ENCODE data around the gene CCBE1. TPM values are rescaled to one million over a fixed set of nuclear protein-coding genes. Genes with fewer than 3 reads are reported as not detected.

CCBE1 gene
- not detected for polyA plus RNA-seq (2012; ENCODE audit: insufficient read length, low read depth)

- no peak for TF ChIP-seq TAF1 (IDR thresholded peaks at IDR 0.05; ENCODE audit: borderline replicate concordance, insufficient read depth, low read length)
- no peak for TF ChIP-seq REST (IDR thresholded peaks at IDR 0.05; ENCODE audit: insufficient read depth in 1 of 2, low read depth in 2 of 2, low read length in 2 of 2)
- no peak for TF ChIP-seq SIN3A (IDR thresholded peaks at IDR 0.05; ENCODE audit: borderline replicate concordance, insufficient read depth, low read length)
- no peak for TF ChIP-seq FOXP2 (optimal IDR thresholded peaks at IDR 0.05; ENCODE audit: borderline replicate concordance, extremely low read depth, extremely low read length, insufficient read depth)
- no peak for TF ChIP-seq POLR2AphosphoS5 (IDR thresholded peaks at IDR 0.05; ENCODE audit: low read depth, low read length)
These were observed at the start of gene CCBE1 for GRCh38 chr18:59697236-59697932. CCBE1 (minus strand) TSS chr18:59697423.

GRCh38 chr18:59744271-59744721 is 47.1 kb upstream of the CCBE1 start:
- TF ChIP-seq REST (IDR thresholded peaks at IDR 0.05; ENCODE audit: insufficient read depth in 1 of 2, low read depth in 2 of 2, low read length in 2 of 2) = no peak
- no peak for TF ChIP-seq TAF1 (IDR thresholded peaks at IDR 0.05; ENCODE audit: borderline replicate concordance, insufficient read depth, low read length)
- no peak for TF ChIP-seq SIN3A (IDR thresholded peaks at IDR 0.05; ENCODE audit: borderline replicate concordance, insufficient read depth, low read length)
- TF ChIP-seq FOXP2 (optimal IDR thresholded peaks at IDR 0.05; ENCODE audit: borderline replicate concordance, extremely low read depth, extremely low read length, insufficient read depth) = no peak
- no peak for TF ChIP-seq POLR2AphosphoS5 (IDR thresholded peaks at IDR 0.05; ENCODE audit: low read depth, low read length)

GRCh38 chr18:59743566-59743965 is 46.3 kb upstream of the CCBE1 start:
- TF ChIP-seq POLR2AphosphoS5 (IDR thresholded peaks at IDR 0.05; ENCODE audit: low read depth, low read length) = no peak
- no peak for TF ChIP-seq FOXP2 (optimal IDR thresholded peaks at IDR 0.05; ENCODE audit: borderline replicate concordance, extremely low read depth, extremely low read length, insufficient read depth)
- TF ChIP-seq TAF1 (IDR thresholded peaks at IDR 0.05; ENCODE audit: borderline replicate concordance, insufficient read depth, low read length) = no peak

- TF ChIP-seq POLR2AphosphoS5 (IDR thresholded peaks at IDR 0.05; ENCODE audit: low read depth, low read length) = no peak
- no peak for TF ChIP-seq SIN3A (IDR thresholded peaks at IDR 0.05; ENCODE audit: borderline replicate concordance, insufficient read depth, low read length)
- TF ChIP-seq FOXP2 (optimal IDR thresholded peaks at IDR 0.05; ENCODE audit: borderline replicate concordance, extremely low read depth, extremely low read length, insufficient read depth) = no peak
- no peak for TF ChIP-seq REST (IDR thresholded peaks at IDR 0.05; ENCODE audit: insufficient read depth in 1 of 2, low read depth in 2 of 2, low read length in 2 of 2)
- TF ChIP-seq TAF1 (IDR thresholded peaks at IDR 0.05; ENCODE audit: borderline replicate concordance, insufficient read depth, low read length) = no peak
These were observed 45.3 kb upstream of the CCBE1 start for GRCh38 chr18:59742325-59743111.

- TF ChIP-seq POLR2AphosphoS5 (IDR thresholded peaks at IDR 0.05; ENCODE audit: low read depth, low read length) (no peak), TAF1 (IDR thresholded peaks at IDR 0.05; ENCODE audit: borderline replicate concordance, insufficient read depth, low read length) (no peak), SIN3A (IDR thresholded peaks at IDR 0.05; ENCODE audit: borderline replicate concordance, insufficient read depth, low read length) (no peak), FOXP2 (optimal IDR thresholded peaks at IDR 0.05; ENCODE audit: borderline replicate concordance, extremely low read depth, extremely low read length, insufficient read depth) (no peak), REST (IDR thresholded peaks at IDR 0.05; ENCODE audit: insufficient read depth in 1 of 2, low read depth in 2 of 2, low read length in 2 of 2) (no peak)
These were observed 42.9 kb upstream of the CCBE1 start for GRCh38 chr18:59740141-59740540.

All from PFSK-1 (cell line).